NCI-H2029 (cell line): ENCODE results near the gene SAMD4A.

Experiments
- DNase-seq: peaks from one replicate; lab custom pipeline; 2025; lab: John Stamatoyannopoulos, UW

Gene SAMD4A

GRCh38 chr14:54566410-54567223 lies at the start of gene SAMD4A:
TSS of gene SAMD4A (plus strand) at chr14:54567128. CDS start at chr14:54567917, 789 bp downstream.
- peak; percentile 37 for DNase-seq

- no peak for DNase-seq
These were observed 42.5 kb upstream of the SAMD4A start for GRCh38 chr14:54524410-54524809.

- no peak for DNase-seq
These were observed 38.0 kb upstream of the SAMD4A start for GRCh38 chr14:54528973-54529372.

GRCh38 chr14:54529811-54530210 lies 37.1 kb upstream of the SAMD4A start:
- DNase-seq, result no peak

- DNase-seq, result no peak
These were observed 34.6 kb upstream of the SAMD4A start for GRCh38 chr14:54532111-54533012.

- no peak for DNase-seq
These were observed 33.8 kb upstream of the SAMD4A start for GRCh38 chr14:54533100-54533499.

- DNase-seq, result no peak
These were observed 31.8 kb upstream of the SAMD4A start for GRCh38 chr14:54535126-54535525.

- DNase-seq, result no peak
These were observed 31.3 kb upstream of the SAMD4A start for GRCh38 chr14:54535646-54536045.

GRCh38 chr14:54537651-54538050 lies 29.3 kb upstream of the SAMD4A start:
- DNase-seq, result no peak

- no peak for DNase-seq
These were observed 28.9 kb upstream of the SAMD4A start for GRCh38 chr14:54538055-54538454.

GRCh38 chr14:54547583-54547982 lies 19.3 kb upstream of the SAMD4A start:
- no peak for DNase-seq

- DNase-seq, result no peak
These were observed 18.4 kb upstream of the SAMD4A start for GRCh38 chr14:54548491-54548890.

- DNase-seq, result no peak
These were observed 17.1 kb upstream of the SAMD4A start for GRCh38 chr14:54549862-54550261.

GRCh38 chr14:54550514-54550913 lies 16.4 kb upstream of the SAMD4A start:
- DNase-seq, result no peak

GRCh38 chr14:54554401-54554800 lies 12.5 kb upstream of the SAMD4A start:
- no peak for DNase-seq

GRCh38 chr14:54555651-54556050 lies 11.3 kb upstream of the SAMD4A start:
- DNase-seq, result no peak

GRCh38 chr14:54556535-54556934 lies 10.4 kb upstream of the SAMD4A start:
- DNase-seq, result no peak

GRCh38 chr14:54562334-54562733 lies 4.6 kb upstream of the SAMD4A start:
- DNase-seq, result no peak

GRCh38 chr14:54564071-54564867 lies 2.7 kb upstream of the SAMD4A start:
- DNase-seq, result peak; percentile 45

- peak; percentile 83 for DNase-seq
These were observed 1.8 kb upstream of the SAMD4A start for GRCh38 chr14:54564868-54565784.

- peak; percentile 65 for DNase-seq
These were observed 1.0 kb upstream of the SAMD4A start for GRCh38 chr14:54565785-54566409.
